ENCODE data around the gene PDK2. TPM values are rescaled to one million over a fixed set of nuclear protein-coding genes. Genes with fewer than 3 reads are reported as not detected.
A peak's percentile ranks its signal among the peaks of the same experiment; 100 is the strongest.

PDK2 gene
- total RNA-seq, 1 donor from 2014 or later: 37.1 TPM

GRCh38 chr17:50080096-50080480 is 15.1 kb upstream of the PDK2 start:
- Mint-ChIP-seq H3K4me1 (ENCODE audit: low read depth) (no peaks in the 10 kb centered on the region), H3K27ac (no peak overlapping the region)
- no peak for DNase-seq (ENCODE audit: low spot score, unreplicated experiment)

GRCh38 chr17:50080827-50081226 is 14.3 kb upstream of the PDK2 start:
- peaks cover 14% of the 10 kb centered on the region for H3K27me3 Mint-ChIP-seq

More at GRCh38 chr17:50080096-50080480, 15.1 kb upstream of the PDK2 start:
- H3K36me3 Mint-ChIP-seq (ENCODE audit: insufficient read depth): peaks cover 7% of the 10 kb centered on the region
- TF ChIP-seq CTCF (IDR thresholded peaks at IDR 0.05; ENCODE audit: unreplicated experiment): no peak
- H3K4me3 Mint-ChIP-seq (ENCODE audit: low read depth): no peak overlapping the region
- peaks cover 21% of the 10 kb centered on the region for H3K27me3 Mint-ChIP-seq
- H3K9me3 Mint-ChIP-seq (ENCODE audit: low read depth): no peaks in the 10 kb centered on the region

GRCh38 chr17:50081757-50082156 is 13.4 kb upstream of the PDK2 start:
- no peak for TF ChIP-seq CTCF (IDR thresholded peaks at IDR 0.05; ENCODE audit: unreplicated experiment)
- H3K9me3 Mint-ChIP-seq (ENCODE audit: low read depth): no peaks in the 10 kb centered on the region
- no peak overlapping the region for H3K27ac Mint-ChIP-seq
- H3K27me3 Mint-ChIP-seq: peaks cover 9% of the 10 kb centered on the region
- no peak overlapping the region for H3K4me3 Mint-ChIP-seq (ENCODE audit: low read depth)
- H3K36me3 Mint-ChIP-seq (ENCODE audit: insufficient read depth): peaks cover 7% of the 10 kb centered on the region
- H3K4me1 Mint-ChIP-seq (ENCODE audit: low read depth): no peaks in the 10 kb centered on the region
- no peak for DNase-seq (ENCODE audit: low spot score, unreplicated experiment)

More at GRCh38 chr17:50080827-50081226, 14.3 kb upstream of the PDK2 start:
- Mint-ChIP-seq H3K4me1 (ENCODE audit: low read depth) (no peaks in the 10 kb centered on the region), H3K4me3 (ENCODE audit: low read depth) (no peak overlapping the region), H3K9me3 (ENCODE audit: low read depth) (no peaks in the 10 kb centered on the region), H3K27ac (no peak overlapping the region), H3K36me3 (ENCODE audit: insufficient read depth) (peaks cover 7% of the 10 kb centered on the region)
- no peak for TF ChIP-seq CTCF (IDR thresholded peaks at IDR 0.05; ENCODE audit: unreplicated experiment)
- DNase-seq (ENCODE audit: low spot score, unreplicated experiment): no peak

- Mint-ChIP-seq H3K36me3 (ENCODE audit: insufficient read depth) (peaks cover 1% of the 10 kb centered on the region), H3K4me3 (ENCODE audit: low read depth) (no peak overlapping the region), H3K27me3 (no peaks in the 10 kb centered on the region), H3K4me1 (ENCODE audit: low read depth) (no peaks in the 10 kb centered on the region), H3K9me3 (ENCODE audit: low read depth) (no peaks in the 10 kb centered on the region), H3K27ac (no peak overlapping the region)
- TF ChIP-seq CTCF (IDR thresholded peaks at IDR 0.05; ENCODE audit: unreplicated experiment): peak; percentile 91
- DNase-seq (ENCODE audit: low spot score, unreplicated experiment): peak; percentile 72
Measured at GRCh38 chr17:50087246-50087911, 7.8 kb upstream of the PDK2 start.

- peaks cover 1% of the 10 kb centered on the region for H3K36me3 Mint-ChIP-seq (ENCODE audit: insufficient read depth)
- no peak for TF ChIP-seq CTCF (IDR thresholded peaks at IDR 0.05; ENCODE audit: unreplicated experiment)
- H3K9me3 Mint-ChIP-seq (ENCODE audit: low read depth): no peaks in the 10 kb centered on the region
- H3K27me3 Mint-ChIP-seq: no peaks in the 10 kb centered on the region
- no peak overlapping the region for H3K27ac Mint-ChIP-seq
- no peaks in the 10 kb centered on the region for H3K4me1 Mint-ChIP-seq (ENCODE audit: low read depth)
- no peak overlapping the region for H3K4me3 Mint-ChIP-seq (ENCODE audit: low read depth)
- no peak for DNase-seq (ENCODE audit: low spot score, unreplicated experiment)
Measured at GRCh38 chr17:50087912-50088405, 7.2 kb upstream of the PDK2 start.
